ENCODE measurements around the gene MATR3.

DNA sequence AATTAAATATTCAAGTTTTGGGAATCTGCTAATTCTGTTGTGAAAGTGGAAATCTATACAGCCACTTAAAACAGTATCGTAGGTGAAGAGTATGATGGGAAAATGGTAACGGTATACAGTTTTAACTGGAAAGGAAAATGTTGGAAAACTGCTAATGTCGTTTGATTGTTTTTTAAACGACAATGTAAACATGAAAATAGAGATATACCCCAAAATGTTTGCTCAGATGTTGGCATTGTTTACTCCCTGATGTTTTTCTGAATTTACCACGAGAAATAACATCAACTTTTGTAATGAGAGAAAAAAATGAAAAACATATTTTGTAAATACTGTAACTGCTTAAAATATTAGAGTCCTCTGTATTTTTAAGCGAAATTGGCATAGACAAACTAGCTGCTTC, 2.7 kb downstream of the MATR3 start:
- TF ChIP-seq CTCF (IDR thresholded peaks at IDR 0.05) (no peak), POLR2AphosphoS5 (IDR thresholded peaks at IDR 0.05) (no peak)
